ENCODE data around the gene TTLL11. TPM values are rescaled to one million over a fixed set of nuclear protein-coding genes. Genes with fewer than 3 reads are reported as not detected.

Gene TTLL11
- total RNA-seq, 4 donors from 2014 or later = 7.4 to 14.7 (median 11.0) TPM

- intact Hi-C loops (cut with DNase I; ENCODE audit: low total_unique reads) = no loop called here
- no peaks in the 10 kb centered on the region for H3K4me1 ChIP-seq
- no peak overlapping the region for H3K27ac ChIP-seq
- H3K36me3 ChIP-seq = no peaks in the 10 kb centered on the region
- no peak overlapping the region for H3K4me3 ChIP-seq
- no peaks in the 10 kb centered on the region for H3K9me3 ChIP-seq
- no peaks in the 10 kb centered on the region for H3K27me3 ChIP-seq
- no peak for DNase-seq
- TF ChIP-seq CTCF (IDR thresholded peaks at IDR 0.05) = no peak
- no peak for TF ChIP-seq POLR2A (IDR thresholded peaks at IDR 0.05)
Observed at GRCh38 chr9:121888438-121888775, 204.7 kb downstream of the TTLL11 start.

- Histone ChIP-seq H3K36me3 (no peaks in the 10 kb centered on the region), H3K27me3 (no peaks in the 10 kb centered on the region), H3K4me3 (no peak overlapping the region), H3K9me3 (no peaks in the 10 kb centered on the region), H3K27ac (no peak overlapping the region), H3K4me1 (no peaks in the 10 kb centered on the region)
- TF ChIP-seq POLR2A (IDR thresholded peaks at IDR 0.05) (no peak), CTCF (IDR thresholded peaks at IDR 0.05) (no peak)
- intact Hi-C loops (cut with DNase I; ENCODE audit: low total_unique reads) = no loop called here
- DNase-seq = no peak
Observed at GRCh38 chr9:121887553-121888437, 205.3 kb downstream of the TTLL11 start.

- intact Hi-C loops (cut with DNase I; ENCODE audit: low total_unique reads) = no loop called here
- Histone ChIP-seq H3K27ac (no peak overlapping the region), H3K36me3 (no peaks in the 10 kb centered on the region), H3K27me3 (no peaks in the 10 kb centered on the region), H3K4me3 (no peak overlapping the region), H3K9me3 (no peaks in the 10 kb centered on the region), H3K4me1 (no peaks in the 10 kb centered on the region)
- DNase-seq = no peak
- no peak for TF ChIP-seq POLR2A (IDR thresholded peaks at IDR 0.05)
- TF ChIP-seq CTCF (IDR thresholded peaks at IDR 0.05) = no peak
Observed at GRCh38 chr9:121886759-121887485, 206.2 kb downstream of the TTLL11 start.

GRCh38 chr9:121885345-121885901, 207.7 kb downstream of the TTLL11 start:
- Histone ChIP-seq H3K4me1 (no peaks in the 10 kb centered on the region), H3K9me3 (no peaks in the 10 kb centered on the region), H3K36me3 (no peaks in the 10 kb centered on the region), H3K27me3 (no peaks in the 10 kb centered on the region), H3K4me3 (no peak overlapping the region), H3K27ac (no peak overlapping the region)
- no peak for DNase-seq
- intact Hi-C loops (cut with DNase I; ENCODE audit: low total_unique reads) = no loop called here
- no peak for TF ChIP-seq POLR2A (IDR thresholded peaks at IDR 0.05)
- no peak for TF ChIP-seq CTCF (IDR thresholded peaks at IDR 0.05)

GRCh38 chr9:121884057-121884541, 209.0 kb downstream of the TTLL11 start:
- H3K36me3 ChIP-seq = no peaks in the 10 kb centered on the region
- H3K4me3 ChIP-seq = no peak overlapping the region
- no peaks in the 10 kb centered on the region for H3K4me1 ChIP-seq
- TF ChIP-seq CTCF (IDR thresholded peaks at IDR 0.05) (no peak), POLR2A (IDR thresholded peaks at IDR 0.05) (no peak)
- no peaks in the 10 kb centered on the region for H3K9me3 ChIP-seq
- intact Hi-C loops (cut with DNase I; ENCODE audit: low total_unique reads) = no loop called here
- no peak overlapping the region for H3K27ac ChIP-seq
- H3K27me3 ChIP-seq = no peaks in the 10 kb centered on the region
- DNase-seq = no peak

All from uterus (tissue), 4 donors.